Measurements from ENCODE around the gene GPR146.
"Not testable (repeated sequence)": the region's sequence is repeated elsewhere in the genome, so short reads cannot be mapped to it uniquely, and the experiment has no call there.

Gene GPR146

DNA sequence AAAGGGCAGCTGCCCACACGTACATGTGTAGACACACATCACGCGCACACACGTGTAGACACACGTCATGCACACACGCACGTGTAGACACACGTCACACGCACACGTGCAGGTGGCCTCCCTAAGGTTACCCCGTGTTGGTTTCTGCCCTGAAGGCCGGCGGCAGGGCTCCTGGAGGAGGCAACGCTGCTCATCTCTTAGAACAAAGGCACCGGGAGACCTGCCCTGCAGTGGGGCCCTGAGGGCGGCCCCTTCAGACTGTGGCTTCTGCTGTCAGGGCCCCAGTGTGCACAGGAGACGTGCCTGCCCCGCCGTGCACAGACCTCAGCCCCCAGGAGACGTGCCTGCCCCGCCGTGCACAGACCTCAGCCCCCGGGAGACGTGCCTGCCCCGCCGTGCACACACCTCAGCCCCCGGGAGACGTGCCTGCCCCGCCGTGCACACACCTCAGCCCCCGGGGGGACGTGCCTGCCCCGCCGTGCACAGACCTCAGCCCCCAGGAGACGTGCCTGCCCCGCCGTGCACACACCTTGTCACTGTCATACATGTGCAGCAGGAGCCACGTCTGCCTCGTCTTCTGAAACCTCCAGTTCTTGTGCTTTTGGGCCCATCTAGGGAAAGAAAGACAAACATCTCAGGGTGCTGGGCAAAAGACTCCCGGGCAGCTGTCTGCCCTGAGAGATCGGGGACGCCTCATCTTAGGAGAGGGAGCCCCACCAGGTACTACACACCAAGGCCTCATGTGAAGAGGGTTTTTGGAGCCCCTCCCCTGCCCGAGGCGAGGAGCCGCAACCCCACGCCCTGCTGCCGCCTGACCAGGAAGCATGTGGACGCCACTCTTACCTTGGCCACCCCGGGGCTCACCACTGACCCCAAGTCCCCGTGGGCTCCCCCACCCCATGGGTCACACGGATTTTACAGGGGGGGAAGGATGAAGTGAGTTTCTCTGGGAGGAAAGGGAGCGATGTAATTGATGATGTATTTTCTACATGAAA is 44.1 kb upstream of the GPR146 start:
- no peak overlapping the region for H3K23ac ChIP-seq (ENCODE audit: low read depth, low read length, poor library complexity)
- no peak overlapping the region for H3K4me2 ChIP-seq (ENCODE audit: insufficient read depth, low read length, poor library complexity, severe bottlenecking)
- H3K36me3 ChIP-seq (replicated peaks in 1 of 2; ENCODE audit: control insufficient read depth in 2 of 2, insufficient read depth in 2 of 2, low read length in 2 of 2) = peaks cover 10 to 60% of the 10 kb centered on the region in 2 donors
- H3K27me3 ChIP-seq (ENCODE audit: control insufficient read depth in 3 of 3, insufficient read depth in 3 of 3, low read depth in 1 of 3, low read length in 3 of 3) = no peaks in the 10 kb centered on the region
- H3K14ac ChIP-seq (ENCODE audit: low read length) = peak overlapping the region; percentile 96
- no peak overlapping the region for H2BK15ac ChIP-seq (ENCODE audit: low read length)
- H2BK120ac ChIP-seq (ENCODE audit: low read depth, low read length) = no peak overlapping the region
- no peak for DNase-seq (ENCODE audit: low spot score)
- no peak overlapping the region for H3K4me3 ChIP-seq (ENCODE audit: low read length in 2 of 2)
- no peaks in the 10 kb centered on the region for H3K9me3 ChIP-seq (replicated peaks in 1 of 2; ENCODE audit: control insufficient read depth in 2 of 2, insufficient read depth in 1 of 2, low read depth in 1 of 2, low read length in 2 of 2)
- no peak overlapping the region for H2BK5ac ChIP-seq (ENCODE audit: low read length)
- H4K8ac ChIP-seq (ENCODE audit: low read depth, low read length) = peak overlapping the region; percentile 29
- peak overlapping the region; percentile 75 for H3K9ac ChIP-seq (ENCODE audit: low read depth, low read length, poor library complexity)
- 100% methylated on average over 1 of the region's 52 CpGs; no CpG with 5 or more reads in 1 of the 2 donors for WGBS, 2 donors (ENCODE audit: extremely low coverage in 2 of 2, insufficient read length in 2 of 2, insufficient replicate concordance in 1 of 2)
- peaks cover 0 to 8% of the 10 kb centered on the region in 2 donors for H3K4me1 ChIP-seq (ENCODE audit: control insufficient read depth in 2 of 2, insufficient read depth in 1 of 2, low read depth in 1 of 2, low read length in 2 of 2)
- H4K91ac ChIP-seq (ENCODE audit: low read depth, low read length, poor library complexity) = peak overlapping the region; percentile 85
- peak overlapping the region; percentile 92 for H2AK5ac ChIP-seq (ENCODE audit: low read depth, low read length)
- no peak overlapping the region for H2AFZ ChIP-seq (ENCODE audit: low read length)
- peak overlapping the region; percentile 44 for H3K18ac ChIP-seq (ENCODE audit: low read length)
- H3K4ac ChIP-seq (ENCODE audit: low read length) = peak overlapping the region; percentile 66
- peak overlapping the region; percentile 91 for H2BK12ac ChIP-seq (ENCODE audit: low read length)
- peak overlapping the region; percentile 56 for H3K27ac ChIP-seq (replicated peaks; ENCODE audit: low read length)
- H3K79me1 ChIP-seq (ENCODE audit: low read depth, low read length) = peaks cover 2% of the 10 kb centered on the region

DNA sequence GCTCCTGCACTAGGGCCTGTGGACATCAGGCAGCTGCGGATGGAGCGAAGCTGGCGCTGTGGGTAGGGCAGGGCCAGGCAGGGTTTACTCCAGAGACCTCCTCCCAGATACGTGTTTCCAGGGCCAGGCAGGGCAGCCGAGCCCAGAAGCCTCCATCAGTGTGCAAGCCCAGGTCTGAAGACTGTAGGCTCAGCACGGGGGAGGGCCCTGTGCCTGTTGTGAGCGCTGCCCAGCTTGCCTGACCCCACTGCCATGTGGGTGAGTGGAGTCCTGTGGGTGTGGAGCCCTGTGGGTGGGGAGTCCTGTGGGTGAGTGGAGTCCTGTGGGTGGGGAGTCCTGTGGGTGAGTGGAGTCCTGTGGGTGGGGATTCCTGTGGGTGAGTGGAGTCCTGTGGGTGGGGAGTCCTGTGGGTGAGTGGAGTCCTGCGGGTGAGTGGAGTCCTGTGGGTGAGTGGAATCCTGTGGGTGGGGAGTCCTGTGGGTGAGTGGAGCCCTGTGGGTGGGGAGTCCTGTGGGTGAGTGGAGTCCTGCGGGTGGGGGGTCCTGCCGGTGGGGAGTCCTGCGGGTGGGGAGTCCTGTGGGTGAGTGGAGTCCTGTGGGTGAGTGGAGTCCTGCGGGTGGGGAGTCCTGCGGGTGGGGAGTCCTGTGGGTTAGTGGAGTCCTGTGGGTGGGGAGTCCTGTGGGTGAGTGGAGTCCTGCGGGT is 43.1 kb upstream of the GPR146 start:
- H2BK15ac ChIP-seq (ENCODE audit: low read length); H4K91ac ChIP-seq (ENCODE audit: low read depth, low read length, poor library complexity); H3K14ac ChIP-seq (ENCODE audit: low read length); H3K4me3 ChIP-seq (ENCODE audit: low read length in 2 of 2); H3K4me1 ChIP-seq (ENCODE audit: control insufficient read depth in 2 of 2, insufficient read depth in 1 of 2, low read depth in 1 of 2, low read length in 2 of 2); H3K18ac ChIP-seq (ENCODE audit: low read length); H2BK120ac ChIP-seq (ENCODE audit: low read depth, low read length); H2BK12ac ChIP-seq (ENCODE audit: low read length); H4K8ac ChIP-seq (ENCODE audit: low read depth, low read length); H2BK5ac ChIP-seq (ENCODE audit: low read length); H2AFZ ChIP-seq (ENCODE audit: low read length); H3K9ac ChIP-seq (ENCODE audit: low read depth, low read length, poor library complexity); H3K9me3 ChIP-seq (replicated peaks in 1 of 2; ENCODE audit: control insufficient read depth in 2 of 2, insufficient read depth in 1 of 2, low read depth in 1 of 2, low read length in 2 of 2); H3K23ac ChIP-seq (ENCODE audit: low read depth, low read length, poor library complexity); DNase-seq (ENCODE audit: low spot score); H3K27me3 ChIP-seq (ENCODE audit: control insufficient read depth in 3 of 3, insufficient read depth in 3 of 3, low read depth in 1 of 3, low read length in 3 of 3); H3K4ac ChIP-seq (ENCODE audit: low read length); H3K79me1 ChIP-seq (ENCODE audit: low read depth, low read length); H3K4me2 ChIP-seq (ENCODE audit: insufficient read depth, low read length, poor library complexity, severe bottlenecking); H2AK5ac ChIP-seq (ENCODE audit: low read depth, low read length); H3K27ac ChIP-seq (replicated peaks; ENCODE audit: low read length): not testable (repeated sequence)
- WGBS, 2 donors (ENCODE audit: extremely low coverage in 2 of 2, insufficient read length in 2 of 2, insufficient replicate concordance in 1 of 2) = no CpG with 5 or more reads among the region's 14 CpGs
- peaks cover 10 to 56% of the 10 kb centered on the region in 2 donors for H3K36me3 ChIP-seq (replicated peaks in 1 of 2; ENCODE audit: control insufficient read depth in 2 of 2, insufficient read depth in 2 of 2, low read length in 2 of 2)

DNA sequence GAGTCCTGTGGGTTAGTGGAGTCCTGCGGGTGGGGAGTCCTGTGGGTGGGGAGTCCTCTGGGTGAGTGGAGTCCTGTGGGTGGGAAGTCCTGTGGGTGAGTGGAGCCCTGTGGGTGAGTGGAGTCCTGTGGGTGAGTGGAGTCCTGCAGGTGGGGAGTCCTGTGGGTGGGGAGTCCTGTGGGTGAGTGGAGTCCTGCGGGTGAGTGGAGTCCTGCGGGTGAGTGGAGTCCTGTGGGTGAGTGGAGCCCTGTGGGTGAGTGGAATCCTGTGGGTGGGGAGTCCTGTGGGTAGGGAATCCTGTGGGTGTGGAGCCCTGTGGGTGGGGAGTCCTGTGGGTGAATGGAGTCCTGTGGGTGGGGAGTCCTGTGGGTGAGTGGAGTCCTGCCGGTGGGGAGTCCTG is 42.3 kb upstream of the GPR146 start:
- not testable (repeated sequence) for H3K4ac ChIP-seq (ENCODE audit: low read length); H3K4me3 ChIP-seq (ENCODE audit: low read length in 2 of 2); H3K4me1 ChIP-seq (ENCODE audit: control insufficient read depth in 2 of 2, insufficient read depth in 1 of 2, low read depth in 1 of 2, low read length in 2 of 2); H3K9ac ChIP-seq (ENCODE audit: low read depth, low read length, poor library complexity); H2BK120ac ChIP-seq (ENCODE audit: low read depth, low read length); H2BK12ac ChIP-seq (ENCODE audit: low read length); H3K9me3 ChIP-seq (replicated peaks in 1 of 2; ENCODE audit: control insufficient read depth in 2 of 2, insufficient read depth in 1 of 2, low read depth in 1 of 2, low read length in 2 of 2); H3K27me3 ChIP-seq (ENCODE audit: control insufficient read depth in 3 of 3, insufficient read depth in 3 of 3, low read depth in 1 of 3, low read length in 3 of 3); H3K27ac ChIP-seq (replicated peaks; ENCODE audit: low read length); H3K4me2 ChIP-seq (ENCODE audit: insufficient read depth, low read length, poor library complexity, severe bottlenecking); H3K23ac ChIP-seq (ENCODE audit: low read depth, low read length, poor library complexity); H2BK5ac ChIP-seq (ENCODE audit: low read length); H2BK15ac ChIP-seq (ENCODE audit: low read length); H3K79me1 ChIP-seq (ENCODE audit: low read depth, low read length); H4K8ac ChIP-seq (ENCODE audit: low read depth, low read length); H3K18ac ChIP-seq (ENCODE audit: low read length); H3K14ac ChIP-seq (ENCODE audit: low read length); H2AFZ ChIP-seq (ENCODE audit: low read length); H4K91ac ChIP-seq (ENCODE audit: low read depth, low read length, poor library complexity); DNase-seq (ENCODE audit: low spot score); H2AK5ac ChIP-seq (ENCODE audit: low read depth, low read length)
- H3K36me3 ChIP-seq (replicated peaks in 1 of 2; ENCODE audit: control insufficient read depth in 2 of 2, insufficient read depth in 2 of 2, low read length in 2 of 2) = peaks cover 4 to 53% of the 10 kb centered on the region in 2 donors
- no CpG with 5 or more reads among the region's 4 CpGs for WGBS, 2 donors (ENCODE audit: extremely low coverage in 2 of 2, insufficient read length in 2 of 2, insufficient replicate concordance in 1 of 2)

DNA sequence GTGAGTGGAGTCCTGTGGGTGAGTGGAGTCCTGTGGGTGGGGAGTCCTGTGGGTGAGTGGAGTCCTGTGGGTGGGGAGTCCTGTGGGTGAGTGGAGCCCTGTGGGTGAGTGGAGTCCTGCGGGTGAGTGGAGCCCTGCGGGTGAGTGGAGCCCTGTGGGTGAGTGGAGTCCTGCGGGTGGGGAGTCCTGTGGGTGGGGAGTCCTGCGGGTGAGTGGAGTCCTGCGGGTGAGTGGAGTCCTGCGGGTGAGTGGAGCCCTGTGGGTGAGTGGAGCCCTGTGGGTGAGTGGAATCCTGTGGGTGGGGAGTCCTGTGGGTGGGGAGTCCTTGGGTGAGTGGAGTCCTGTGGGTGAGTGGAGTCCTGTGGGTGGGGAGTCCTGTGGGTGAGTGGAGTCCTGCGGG is 41.9 kb upstream of the GPR146 start:
- H2BK5ac ChIP-seq (ENCODE audit: low read length); H3K18ac ChIP-seq (ENCODE audit: low read length); H3K9me3 ChIP-seq (replicated peaks in 1 of 2; ENCODE audit: control insufficient read depth in 2 of 2, insufficient read depth in 1 of 2, low read depth in 1 of 2, low read length in 2 of 2); H3K4me2 ChIP-seq (ENCODE audit: insufficient read depth, low read length, poor library complexity, severe bottlenecking); H4K91ac ChIP-seq (ENCODE audit: low read depth, low read length, poor library complexity); H3K79me1 ChIP-seq (ENCODE audit: low read depth, low read length); H2BK120ac ChIP-seq (ENCODE audit: low read depth, low read length); H3K14ac ChIP-seq (ENCODE audit: low read length); H3K4me3 ChIP-seq (ENCODE audit: low read length in 2 of 2); H2AK5ac ChIP-seq (ENCODE audit: low read depth, low read length); H2AFZ ChIP-seq (ENCODE audit: low read length); H3K4ac ChIP-seq (ENCODE audit: low read length); H3K4me1 ChIP-seq (ENCODE audit: control insufficient read depth in 2 of 2, insufficient read depth in 1 of 2, low read depth in 1 of 2, low read length in 2 of 2); H3K23ac ChIP-seq (ENCODE audit: low read depth, low read length, poor library complexity); DNase-seq (ENCODE audit: low spot score); H3K27ac ChIP-seq (replicated peaks; ENCODE audit: low read length); H3K9ac ChIP-seq (ENCODE audit: low read depth, low read length, poor library complexity); H2BK12ac ChIP-seq (ENCODE audit: low read length); H2BK15ac ChIP-seq (ENCODE audit: low read length); H3K27me3 ChIP-seq (ENCODE audit: control insufficient read depth in 3 of 3, insufficient read depth in 3 of 3, low read depth in 1 of 3, low read length in 3 of 3); H4K8ac ChIP-seq (ENCODE audit: low read depth, low read length): not testable (repeated sequence)
- WGBS, 2 donors (ENCODE audit: extremely low coverage in 2 of 2, insufficient read length in 2 of 2, insufficient replicate concordance in 1 of 2) = no CpG with 5 or more reads among the region's 7 CpGs
- peaks cover 2 to 53% of the 10 kb centered on the region in 2 donors for H3K36me3 ChIP-seq (replicated peaks in 1 of 2; ENCODE audit: control insufficient read depth in 2 of 2, insufficient read depth in 2 of 2, low read length in 2 of 2)
